SK-N-MC (cell line): ENCODE measurements around the gene CTF1.

Experiments used
- EZH2 ChIP-seq: fragments of 200-600 bp; sonication (generic); IDR thresholded peaks from one replicate; pipeline ENCODE4 v1.6.1; 2017; ENCODE audit warnings: antibody characterized with exemption
- FOXP2 ChIP-seq: optimal IDR thresholded peaks from 2 replicates; pipeline ENCODE3; 2011; ENCODE audit warnings: mild to moderate bottlenecking, moderate library complexity; ENCODE audit not compliant: insufficient read depth; ENCODE audit errors: extremely low read length, control extremely low read depth
- POLR2AphosphoS5 ChIP-seq: IDR thresholded peaks from 2 replicates; pipeline ENCODE4 v1.6.1; 2012; ENCODE audit warnings: mild to moderate bottlenecking, low read depth, low read length, borderline replicate concordance

- TF ChIP-seq POLR2AphosphoS5 (no peak), EZH2 (no peak), FOXP2 (no peak)
Observed at GRCh38 chr16:30944352-30944751, 47.9 kb downstream of the CTF1 start.
